Measurements from ENCODE around the gene TASOR.
"Not testable (repeated sequence)": the region's sequence is repeated elsewhere in the genome, so short reads cannot be mapped to it uniquely, and the experiment has no call there.

Gene TASOR

DNA sequence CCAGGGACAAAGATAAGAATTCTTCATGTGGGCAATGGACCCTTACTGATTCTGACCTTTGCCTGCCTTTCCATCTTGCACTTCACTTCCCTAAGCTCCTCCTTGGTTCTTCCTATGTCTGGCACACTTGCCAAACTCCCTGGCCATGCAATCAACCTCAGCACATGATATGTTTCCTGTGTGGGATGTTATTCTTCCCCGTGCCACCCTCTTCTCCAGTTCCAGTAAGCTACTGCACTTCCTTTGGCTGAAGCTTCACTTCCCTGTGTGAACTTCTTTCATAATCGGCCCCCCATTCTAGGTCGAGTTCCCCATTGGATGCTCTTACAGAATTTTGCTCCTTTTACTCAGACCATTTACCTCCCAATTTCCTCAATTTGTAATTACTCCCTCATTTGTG is 10.7 kb upstream of the TASOR start:
- TF ChIP-seq CTCF (conservative IDR thresholded peaks at IDR 0.05; ENCODE audit: low read depth, low read length) = no peak
- DNase-seq (ENCODE audit: low read depth) = no peak
- H3K4me3 ChIP-seq (ENCODE audit: low read depth, low read length) = no peak overlapping the region

- not testable (repeated sequence) for H3K4me3 ChIP-seq (ENCODE audit: low read depth, low read length); DNase-seq (ENCODE audit: low read depth)
Observed at GRCh38 chr3:56692520-56693433, 9.7 kb upstream of the TASOR start.

DNA sequence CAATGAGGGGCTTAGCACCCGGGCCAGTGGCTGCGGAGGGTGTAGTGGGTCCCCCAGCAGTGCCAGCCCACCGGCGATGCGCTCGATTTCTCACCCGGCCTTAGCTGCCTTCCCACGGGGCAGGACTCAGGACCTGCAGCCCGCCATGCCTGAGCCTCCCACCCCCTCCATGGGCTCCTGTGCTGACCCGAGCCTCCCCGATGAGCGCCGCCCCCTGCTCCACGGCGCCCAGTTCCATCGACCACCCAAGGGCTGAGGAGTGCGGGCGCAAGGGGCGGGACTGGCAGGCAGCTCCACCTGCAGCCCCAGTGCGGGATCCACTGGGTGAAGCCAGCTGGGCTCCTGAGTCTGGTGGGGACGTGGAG is 8.9 kb upstream of the TASOR start:
- not testable (repeated sequence) for H3K4me3 ChIP-seq (ENCODE audit: low read depth, low read length); DNase-seq (ENCODE audit: low read depth)

GRCh38 chr3:56691165-56692000 is 8.3 kb upstream of the TASOR start:
- TF ChIP-seq CTCF (conservative IDR thresholded peaks at IDR 0.05; ENCODE audit: low read depth, low read length) = no peak
- DNase-seq (ENCODE audit: low read depth) = no peak
- no peak overlapping the region for H3K4me3 ChIP-seq (ENCODE audit: low read depth, low read length)

- DNase-seq (ENCODE audit: low read depth) = no peak
- no peak overlapping the region for H3K4me3 ChIP-seq (ENCODE audit: low read depth, low read length)
- TF ChIP-seq CTCF (conservative IDR thresholded peaks at IDR 0.05; ENCODE audit: low read depth, low read length) = no peak
Observed at GRCh38 chr3:56689303-56689702, 6.2 kb upstream of the TASOR start.

- no peak overlapping the region for H3K4me3 ChIP-seq (ENCODE audit: low read depth, low read length)
- DNase-seq (ENCODE audit: low read depth) = no peak
- TF ChIP-seq CTCF (conservative IDR thresholded peaks at IDR 0.05; ENCODE audit: low read depth, low read length) = no peak
Observed at GRCh38 chr3:56688191-56688590, 5.1 kb upstream of the TASOR start.

- DNase-seq (ENCODE audit: low read depth) = no peak
- no peak for TF ChIP-seq CTCF (conservative IDR thresholded peaks at IDR 0.05; ENCODE audit: low read depth, low read length)
- no peak overlapping the region for H3K4me3 ChIP-seq (ENCODE audit: low read depth, low read length)
Observed at GRCh38 chr3:56684029-56684428, 964 bp upstream of the TASOR start.
